ENCODE results near the gene GOSR2.

- TF ChIP-seq BHLHE40 (IDR thresholded peaks at IDR 0.05; ENCODE audit: low read depth, low read length) (no peak), RAD21 (IDR thresholded peaks at IDR 0.05; ENCODE audit: low read length) (no peak), CTCF (conservative IDR thresholded peaks at IDR 0.05; ENCODE audit: low read depth, low read length) (no peak), CHD1 (IDR thresholded peaks at IDR 0.05; ENCODE audit: low read depth, low read length) (no peak), MXI1 (IDR thresholded peaks at IDR 0.05; ENCODE audit: borderline replicate concordance, low read depth, low read length) (no peak), POLR2A (IDR thresholded peaks at IDR 0.05; ENCODE audit: low read depth, low read length) (no peak), CEBPB (IDR thresholded peaks at IDR 0.05; ENCODE audit: low read depth, low read length) (no peak), USF2 (IDR thresholded peaks at IDR 0.05; ENCODE audit: low read depth, low read length) (no peak), SMC3 (IDR thresholded peaks at IDR 0.05; ENCODE audit: low read depth, low read length) (no peak), RFX5 (IDR thresholded peaks at IDR 0.05; ENCODE audit: low read depth, low read length) (no peak), FOS (IDR thresholded peaks at IDR 0.05; ENCODE audit: low read depth, low read length) (no peak), NFE2L2 (IDR thresholded peaks at IDR 0.05; ENCODE audit: low read depth, low read length) (no peak), MAZ (IDR thresholded peaks at IDR 0.05; ENCODE audit: borderline replicate concordance, low read depth, low read length) (no peak), ELK1 (IDR thresholded peaks at IDR 0.05; ENCODE audit: borderline replicate concordance, low read depth, low read length) (no peak)
These were observed 6.5 kb downstream of the GOSR2 start for GRCh38 chr17:46929413-46929812.
